HG02981 (cell line): ENCODE data around the gene KCNQ5.

Experiments used
- ATAC-seq: cut with Tn5 transposase; IDR thresholded peaks from one replicate; pipeline ENCODE4 v1.9.1; 2021; ENCODE audit warnings: mild to moderate bottlenecking, moderate library complexity; ENCODE audit not compliant: unreplicated experiment

The KCNQ5 gene

GRCh38 chr6:72789145-72789544 is 167.3 kb downstream of the KCNQ5 start:
- no peak for ATAC-seq

DNA sequence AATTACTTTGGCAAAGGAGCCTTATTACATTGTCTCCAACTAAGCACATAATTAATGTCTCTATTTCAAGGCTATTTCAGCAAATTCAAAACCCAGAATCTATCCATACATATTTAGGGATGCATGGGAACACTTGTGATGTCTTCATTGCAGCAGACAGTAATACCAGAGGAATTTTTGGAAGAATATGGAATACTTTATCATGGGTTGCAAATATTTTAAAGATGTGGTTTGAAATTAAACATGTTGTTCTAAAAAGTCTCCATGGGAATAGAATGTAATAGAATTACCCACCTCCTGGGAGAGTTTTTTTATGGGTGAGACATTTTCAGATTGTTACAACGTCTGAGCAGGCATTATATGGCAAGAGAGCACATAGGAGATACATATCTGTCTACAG is 170.8 kb downstream of the KCNQ5 start:
- no peak for ATAC-seq

DNA sequence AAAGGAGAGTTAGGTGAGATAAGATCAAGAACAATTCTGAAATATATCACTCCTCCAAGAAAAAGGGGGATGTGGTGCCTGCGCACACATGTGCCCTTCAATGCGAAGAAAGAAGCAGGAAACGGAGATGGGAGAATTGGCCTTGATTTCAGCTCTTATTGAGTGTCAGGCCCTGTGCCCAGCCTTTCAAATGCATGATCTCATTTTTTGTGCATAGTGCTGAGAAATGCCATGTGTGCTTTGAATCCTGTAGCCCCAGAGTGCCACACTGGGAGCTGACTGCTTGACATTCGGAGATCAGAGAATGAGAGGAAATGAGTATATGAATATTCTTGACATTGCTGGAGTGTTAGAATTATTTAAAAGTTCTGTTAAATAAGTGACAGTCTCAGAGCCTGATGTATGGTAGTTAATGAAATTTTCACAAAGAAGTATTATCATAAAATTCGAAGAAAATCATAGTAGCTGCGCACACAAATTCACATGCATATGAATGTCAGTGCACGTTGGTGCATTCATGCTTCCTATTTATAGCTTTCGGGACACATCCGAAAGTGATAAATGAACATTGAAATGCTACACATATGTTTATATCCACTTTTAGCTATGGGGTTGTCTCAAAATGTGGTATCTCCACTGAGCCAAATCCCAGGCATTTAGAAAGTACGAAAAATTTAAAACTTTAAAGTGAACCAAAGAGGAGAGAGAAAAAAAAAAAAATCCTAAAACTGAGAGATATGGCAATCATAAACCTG is 172.0 kb downstream of the KCNQ5 start:
- ATAC-seq: no peak

DNA sequence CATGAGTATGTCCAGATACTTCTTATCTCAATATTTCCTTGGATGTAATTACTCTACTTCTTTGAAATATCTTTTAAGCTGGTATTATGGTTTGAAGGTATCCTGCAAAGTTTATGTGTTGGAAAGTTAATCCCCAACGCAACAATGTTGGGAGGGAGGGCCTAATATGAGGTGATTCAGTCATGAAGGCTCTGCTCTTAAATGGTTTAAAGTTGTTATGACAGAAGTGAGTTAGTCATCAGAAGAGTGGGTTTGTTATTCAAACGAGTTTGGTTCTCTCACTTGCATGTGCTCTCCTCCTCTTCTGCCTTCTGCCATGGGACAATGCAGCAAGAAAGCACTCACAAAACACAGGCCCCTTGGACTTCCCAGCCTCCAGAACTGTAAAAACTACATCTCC is 176.3 kb downstream of the KCNQ5 start:
- ATAC-seq: no peak

DNA sequence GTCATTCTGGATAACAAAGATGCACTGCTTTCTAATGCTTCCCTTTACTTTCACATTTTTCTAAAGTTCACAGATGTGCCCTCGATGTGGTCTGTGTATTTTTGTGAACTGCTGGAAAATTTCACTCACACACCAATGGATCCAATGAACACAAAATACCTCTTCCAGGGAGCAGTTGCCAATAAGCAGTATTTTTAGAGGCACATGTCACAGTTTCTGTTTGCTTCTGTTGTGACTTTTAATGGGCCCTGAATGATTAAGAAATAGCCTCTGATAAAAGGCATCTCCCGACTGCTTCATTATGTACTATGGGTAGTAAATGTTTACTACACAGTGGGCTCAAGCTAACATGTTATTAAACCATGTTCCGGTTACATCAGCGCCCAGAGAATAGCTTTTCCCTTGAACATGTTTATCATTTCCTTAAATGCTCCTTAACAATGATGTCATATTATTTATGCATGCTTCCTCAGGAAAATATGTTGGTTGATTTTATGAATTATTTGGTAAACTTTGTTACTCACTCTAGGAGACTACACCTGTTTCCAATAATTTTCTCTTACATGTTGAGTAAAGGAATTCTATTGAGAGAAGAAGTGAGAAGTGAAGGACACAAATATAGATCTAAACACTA is 188.0 kb downstream of the KCNQ5 start:
- no peak for ATAC-seq

GRCh38 chr6:72810571-72811280 is 188.9 kb downstream of the KCNQ5 start:
- no peak for ATAC-seq

DNA sequence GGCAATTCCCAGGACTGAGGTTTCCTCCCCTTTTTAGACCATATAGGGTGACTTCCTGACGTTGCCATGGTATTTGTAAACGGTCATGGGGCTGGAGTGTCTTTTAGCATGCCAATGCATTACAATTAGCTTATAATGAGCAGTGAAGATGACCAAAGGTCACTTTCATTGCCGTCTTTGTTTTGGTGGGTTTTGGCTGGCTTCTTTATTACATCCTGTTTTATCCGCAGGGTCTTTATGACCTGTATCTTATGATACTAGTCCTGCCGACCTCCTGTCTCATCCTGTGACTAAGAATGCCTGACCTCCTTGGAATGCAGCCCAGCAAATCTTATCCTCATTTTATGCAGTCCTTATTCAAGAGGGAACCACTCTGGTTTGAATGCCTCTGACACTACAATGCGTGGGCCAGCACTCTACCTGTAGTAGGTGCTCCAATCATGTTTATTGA is 190.1 kb downstream of the KCNQ5 start:
- ATAC-seq: no peak

DNA sequence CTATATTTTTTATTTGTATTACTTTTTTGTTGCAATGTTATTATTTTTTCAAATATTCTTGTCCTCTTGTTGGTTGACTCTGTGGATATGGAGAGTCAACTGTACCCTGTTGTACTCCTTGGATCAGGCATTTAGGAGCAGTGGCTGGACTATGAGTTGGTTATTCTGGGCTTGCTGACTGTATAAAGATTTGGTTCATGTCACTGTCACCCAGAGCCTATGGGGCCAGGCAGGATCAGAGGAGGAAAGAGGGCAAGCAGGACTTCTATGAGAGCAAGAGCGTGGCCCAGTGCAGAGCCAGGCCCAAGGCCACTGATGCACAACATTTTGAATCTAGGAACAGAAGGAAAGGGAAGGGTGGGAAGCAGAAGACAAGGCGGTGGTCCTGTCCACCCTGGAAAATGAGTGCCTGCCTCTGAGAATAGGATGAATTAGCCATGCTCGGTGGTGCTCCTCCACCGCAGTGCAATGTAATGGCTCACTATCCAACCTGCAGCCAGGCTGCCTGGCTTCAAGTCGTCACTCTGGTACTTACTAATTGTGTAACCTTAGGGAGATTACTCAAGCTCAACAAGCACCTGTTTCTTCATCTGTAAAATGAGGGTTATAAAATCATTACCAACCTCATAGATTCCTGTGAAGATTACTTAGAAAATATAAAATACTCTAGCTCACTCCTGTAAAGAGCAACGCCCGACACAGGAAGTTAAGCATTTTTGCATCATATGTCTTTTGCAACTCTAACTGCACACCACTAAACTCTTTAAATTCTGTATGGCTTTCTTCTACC is 192.1 kb downstream of the KCNQ5 start:
- ATAC-seq: no peak

DNA sequence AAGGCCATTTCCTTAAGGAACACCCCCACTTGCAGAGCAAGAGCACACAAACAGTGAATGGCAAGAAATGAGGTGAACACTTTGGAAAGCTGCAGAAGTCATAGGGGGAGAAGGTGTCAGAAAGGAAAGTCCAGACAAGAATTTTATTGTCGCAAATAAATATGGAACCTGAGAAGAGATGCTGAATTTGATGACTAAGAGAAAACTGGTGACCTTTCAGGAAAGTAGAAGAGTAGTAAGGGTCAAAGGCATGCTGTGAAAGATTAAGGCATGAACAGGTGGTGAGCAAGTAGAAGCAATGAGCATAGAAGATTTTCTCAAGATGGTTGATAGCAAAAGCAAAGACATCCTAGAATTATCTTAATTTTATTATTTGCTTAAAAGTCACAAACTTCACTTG is 194.2 kb downstream of the KCNQ5 start:
- ATAC-seq: no peak

GRCh38 chr6:72817208-72817607 is 195.3 kb downstream of the KCNQ5 start:
- ATAC-seq: no peak

- ATAC-seq: no peak
Measured at GRCh38 chr6:72819609-72820008, 197.7 kb downstream of the KCNQ5 start.

DNA sequence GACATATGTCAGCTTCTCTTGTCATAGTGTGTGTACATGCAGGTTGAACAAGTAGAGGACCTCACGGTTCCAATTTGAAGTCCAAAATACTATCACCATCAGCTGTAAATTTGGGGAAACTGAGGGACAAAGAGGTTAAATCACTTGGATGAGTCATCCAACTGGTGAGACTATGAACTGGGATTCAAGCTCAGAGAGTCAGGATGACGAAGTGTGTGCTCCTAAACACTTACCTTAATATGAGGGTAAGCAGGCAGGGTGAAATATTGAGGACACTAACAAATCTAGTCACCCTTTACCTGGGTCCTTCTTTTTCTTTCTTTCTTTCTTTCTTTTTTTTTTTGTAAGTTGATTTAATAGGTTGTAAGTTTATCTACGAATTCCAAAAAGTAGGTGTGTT is 198.3 kb downstream of the KCNQ5 start:
- no peak for ATAC-seq

DNA sequence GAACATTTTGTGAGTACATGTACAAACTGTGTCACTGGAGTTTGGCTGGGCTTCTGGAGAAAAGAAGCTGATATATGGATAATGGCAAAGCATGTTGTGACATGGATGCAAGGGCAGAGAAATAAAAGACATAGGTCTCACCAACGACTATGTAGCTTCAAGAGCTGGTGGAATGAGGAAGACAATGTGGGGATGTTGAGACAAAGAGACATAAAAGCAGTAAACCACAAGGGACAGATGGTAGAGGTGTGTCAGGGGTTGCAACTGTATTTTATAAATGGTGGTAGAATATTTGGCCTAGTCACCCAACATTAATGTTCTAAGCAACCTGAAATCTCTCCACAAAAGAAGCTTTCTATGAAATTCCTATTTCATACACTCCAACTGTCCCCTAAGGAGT is 199.0 kb downstream of the KCNQ5 start:
- ATAC-seq: no peak

GRCh38 chr6:72822023-72822422 is 200.2 kb downstream of the KCNQ5 start:
- no peak for ATAC-seq

- no peak for ATAC-seq
Measured at GRCh38 chr6:72822691-72823090, 200.8 kb downstream of the KCNQ5 start.

DNA sequence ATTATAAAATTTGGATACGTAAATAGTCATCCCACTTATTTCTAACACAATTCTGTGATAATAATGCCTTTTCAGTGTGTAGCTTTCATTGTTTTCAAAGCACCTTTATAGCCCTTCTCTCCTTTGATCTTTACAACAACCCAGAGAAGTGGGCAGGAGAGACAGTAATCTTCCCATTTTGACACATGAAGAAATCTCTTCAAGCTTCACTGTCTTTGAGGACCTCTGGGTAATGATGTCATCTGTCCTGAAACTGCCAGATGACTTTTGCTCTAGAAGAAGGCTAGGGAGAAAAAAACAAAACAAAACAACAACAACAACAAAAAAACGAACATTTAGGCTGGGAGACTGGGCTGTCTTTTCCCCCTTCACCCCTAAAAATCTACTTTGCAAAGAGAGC is 203.0 kb downstream of the KCNQ5 start:
- peak; percentile 52 for ATAC-seq

DNA sequence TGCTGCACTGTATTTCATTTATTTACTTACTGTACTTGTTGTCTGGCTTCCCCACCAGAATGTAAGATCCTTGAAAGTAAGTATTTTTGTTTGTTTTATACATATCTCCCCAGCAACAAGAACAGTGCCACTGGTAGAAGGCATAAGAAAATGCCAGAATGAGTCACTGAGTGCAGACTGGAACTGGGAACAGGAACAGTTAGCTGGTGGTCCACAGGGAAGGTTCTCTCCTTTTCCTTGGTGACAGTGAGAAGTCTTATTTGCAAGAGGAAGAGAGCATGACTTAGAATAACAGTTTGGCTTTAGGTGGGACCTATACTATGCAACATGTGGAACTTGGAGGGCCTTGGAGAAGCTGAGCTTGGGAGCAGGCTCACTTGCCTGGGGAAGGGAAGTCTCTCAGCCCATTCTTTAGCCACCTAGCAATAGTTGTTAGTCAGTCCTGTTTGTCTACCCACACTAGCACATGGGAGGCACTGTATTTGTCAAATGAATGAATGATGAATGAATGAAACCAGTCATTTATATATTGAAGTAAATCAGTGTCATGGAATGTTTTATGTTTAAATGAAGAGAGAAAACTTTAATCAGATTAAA is 203.5 kb downstream of the KCNQ5 start:
- ATAC-seq: peak; percentile 68

GRCh38 chr6:72826037-72826436 is 204.2 kb downstream of the KCNQ5 start:
- no peak for ATAC-seq

DNA sequence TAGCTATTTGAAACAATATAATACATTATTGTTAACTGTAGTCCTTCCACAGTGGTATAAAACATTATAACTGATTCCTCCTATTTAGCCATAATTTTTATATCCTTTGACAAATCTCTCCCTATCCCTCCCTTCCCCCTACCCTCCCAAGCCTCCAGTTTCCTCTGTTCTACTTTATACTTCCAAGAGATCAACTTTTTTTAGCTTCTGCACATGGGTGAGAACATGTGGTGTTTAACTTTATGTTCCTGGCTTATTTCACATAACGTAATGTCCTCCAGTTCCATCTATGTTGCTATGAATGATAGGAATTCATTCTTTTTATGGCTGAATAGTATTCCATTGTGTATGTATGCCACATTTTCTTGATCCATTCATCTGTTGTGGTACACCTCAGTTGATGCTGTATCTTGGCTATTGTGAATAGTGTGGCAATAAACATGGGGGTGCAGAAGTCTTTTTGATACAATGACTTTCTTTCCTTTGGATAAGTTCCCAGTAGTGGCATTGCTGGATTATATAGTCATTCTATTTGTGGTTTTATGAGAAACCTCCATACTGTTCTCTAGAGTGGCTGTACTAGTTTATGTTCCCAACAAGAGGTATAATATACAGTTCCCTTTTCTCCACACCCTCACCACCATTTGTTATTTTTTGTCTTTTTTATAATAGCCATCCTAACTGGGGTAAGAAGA is 205.0 kb downstream of the KCNQ5 start:
- ATAC-seq: no peak

GRCh38 chr6:72828904-72829303 is 207.0 kb downstream of the KCNQ5 start:
- ATAC-seq: no peak
